ENCODE results near the gene HSFX2.
"Not testable (repeated sequence)": the region's sequence is repeated elsewhere in the genome, so short reads cannot be mapped to it uniquely, and the experiment has no call there.

DNA sequence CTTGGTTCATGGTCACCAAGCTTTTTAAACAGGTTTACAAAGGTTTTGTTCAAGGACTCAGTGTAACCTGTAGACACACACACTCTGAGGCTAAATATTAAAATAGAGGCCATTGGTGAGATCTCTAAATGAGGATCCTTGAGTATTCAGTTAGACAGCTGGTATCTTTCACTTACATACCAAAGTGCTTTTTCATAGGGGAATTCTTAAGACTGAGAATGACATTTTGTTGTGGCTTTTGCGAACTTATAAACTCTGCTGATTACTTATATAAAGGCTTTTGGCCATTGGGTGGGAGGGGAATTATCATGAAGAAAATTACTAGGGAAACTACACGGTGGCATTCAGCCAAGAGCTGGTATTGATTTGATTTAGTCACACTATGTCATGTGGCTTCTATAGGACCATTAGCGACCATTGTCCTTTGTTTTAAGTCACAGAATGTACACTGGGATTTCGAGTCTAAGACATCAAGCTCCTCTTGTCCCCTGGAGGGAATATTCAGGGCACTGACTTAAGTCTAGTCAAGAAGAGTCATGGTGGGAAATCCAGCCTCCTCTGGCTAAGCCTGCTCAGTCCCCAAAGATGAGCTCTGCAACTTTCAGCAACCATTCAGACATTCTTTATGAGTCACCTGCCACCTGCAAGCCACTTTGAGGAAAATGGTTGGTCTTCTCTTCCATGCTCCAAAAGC lies 43.7 kb downstream of the HSFX2 start:
- not testable (repeated sequence) for TF ChIP-seq CTCF (conservative IDR thresholded peaks at IDR 0.05; ENCODE audit: low read length); EZH2phosphoT487 (IDR thresholded peaks at IDR 0.05; ENCODE audit: borderline replicate concordance, low read depth, low read length)

Measured in OCI-LY7 (cell line).